ENCODE results near the gene PLEKHM3. TPM values are rescaled to one million over a fixed set of nuclear protein-coding genes. Genes with fewer than 3 reads are reported as not detected.

The PLEKHM3 gene
- total and polyA plus RNA-seq, 2 experiments from 2014 or later = 3.9 to 8.8 TPM

- no peaks in the 10 kb centered on the region for H3K36me3 Mint-ChIP-seq (ENCODE audit: low read depth)
- peaks cover 5% of the 10 kb centered on the region; the same call in 1 of the 2 replicates for H3K4me1 ChIP-seq (ENCODE audit: insufficient read depth)
- H3K9me2 ChIP-seq (ENCODE audit: insufficient read depth) = no peaks in the 10 kb centered on the region
- no peaks in the 10 kb centered on the region for H3K36me3 ChIP-seq (ENCODE audit: insufficient read depth)
- H3K27me3 ChIP-seq (ENCODE audit: insufficient read depth) = no peaks in the 10 kb centered on the region
- peaks cover 16% of the 10 kb centered on the region for H3K4me1 Mint-ChIP-seq
- no peak for ATAC-seq
- H3K27me3 Mint-ChIP-seq (ENCODE audit: insufficient read depth, low read depth, poor library complexity) = peaks cover 2% of the 10 kb centered on the region
- H3K4me3 Mint-ChIP-seq = no peak overlapping the region
- H3K27ac Mint-ChIP-seq = no peak overlapping the region
- DNase-seq (ENCODE audit: low spot score) = no peak
- H4K20me1 ChIP-seq (replicated peaks; ENCODE audit: insufficient read depth) = no peaks in the 10 kb centered on the region
- no peaks in the 10 kb centered on the region for H3K79me2 ChIP-seq (replicated peaks; ENCODE audit: insufficient read depth)
- TF ChIP-seq CTCF (conservative IDR thresholded peaks at IDR 0.05; ENCODE audit: low read depth in 2 of 2) (no peak), EZH2phosphoT487 (IDR thresholded peaks at IDR 0.05; ENCODE audit: unreplicated experiment) (no peak), ETS1 (IDR thresholded peaks at IDR 0.05) (no peak), STAT1 (IDR thresholded peaks at IDR 0.05; ENCODE audit: unreplicated experiment) (no peak), JUNB (IDR thresholded peaks at IDR 0.05; ENCODE audit: unreplicated experiment) (no peak), EZH2 (IDR thresholded peaks at IDR 0.05; ENCODE audit: low read depth, unreplicated experiment) (no peak), ZNF462 (CRISPR knock-in tag; IDR thresholded peaks at IDR 0.05) (no peak), REST (IDR thresholded peaks at IDR 0.05; ENCODE audit: unreplicated experiment) (no peak), POLR2AphosphoS5 (IDR thresholded peaks at IDR 0.05; ENCODE audit: low read depth) (no peak), ZNF114 (CRISPR knock-in tag; IDR thresholded peaks at IDR 0.05) (no peak), ZNF331 (CRISPR knock-in tag; IDR thresholded peaks at IDR 0.05; ENCODE audit: low read depth) (no peak)
- peaks cover 5% of the 10 kb centered on the region; the same call in 1 of the 2 replicates for H3F3A ChIP-seq (replicated peaks; ENCODE audit: low read depth)
- no peaks in the 10 kb centered on the region for H3K9me3 Mint-ChIP-seq
- H3K4me3 ChIP-seq = no peak overlapping the region
- no peak overlapping the region for H3K27ac ChIP-seq (ENCODE audit: low read depth)
- no peak overlapping the region for H3K4me2 ChIP-seq
- H2AFZ ChIP-seq = no peak overlapping the region
Measured at GRCh38 chr2:207852791-207853190, 172.5 kb downstream of the PLEKHM3 start.

Data from GM23338 (cell line).